OCI-LY1 (cell line): ENCODE data around the gene SERTAD3.

Experiments used
- H2AFZ ChIP-seq: fragments of 200-600 bp; sonication (generic), shearing (Covaris generic); 2 replicates; pipeline ENCODE4 v1.6.0; 2014; ENCODE audit warnings: antibody characterized with exemption, mild to moderate bottlenecking, low read length
- H3F3A ChIP-seq: fragments of 200-600 bp; sonication (generic), shearing (Covaris generic); 2 replicates; pipeline ENCODE4 v1.6.0; 2014; ENCODE audit warnings: mild to moderate bottlenecking, antibody characterized with exemption, low read length, moderate library complexity; ENCODE audit not compliant: insufficient read depth
- H3K27ac ChIP-seq: fragments of 200-600 bp; sonication (generic); 2 replicates; pipeline ENCODE4 v1.5.1; 2014; ENCODE audit warnings: low read length, mixed run types, mild to moderate bottlenecking, low read depth; ENCODE audit not compliant: poor library complexity, severe bottlenecking
- H3K27me3 ChIP-seq: fragments of 200-600 bp; sonication (generic); 2 replicates; pipeline ENCODE4 v1.6.0; 2014; ENCODE audit warnings: antibody characterized with exemption, mild to moderate bottlenecking, low read length, moderate library complexity; ENCODE audit not compliant: insufficient read depth
- H3K36me3 ChIP-seq: fragments of 200-600 bp; sonication (generic); 2 replicates; pipeline ENCODE4 v1.6.1; 2014; ENCODE audit warnings: mild to moderate bottlenecking, antibody characterized with exemption, low read length, moderate library complexity, mixed read lengths; ENCODE audit not compliant: insufficient read depth
- H3K4me1 ChIP-seq: fragments of 200-600 bp; sonication (generic); 2 replicates; pipeline ENCODE4 v1.5.1; 2014; ENCODE audit warnings: mild to moderate bottlenecking, low read length, moderate library complexity; ENCODE audit not compliant: insufficient read depth, severe bottlenecking
- H3K4me2 ChIP-seq: fragments of 200-600 bp; sonication (generic), shearing (Covaris generic); 2 replicates; pipeline ENCODE4 v1.6.1; 2014; ENCODE audit warnings: low read length
- H3K4me3 ChIP-seq: fragments of 200-600 bp; sonication (generic); 2 replicates; pipeline ENCODE4 v1.5.1; 2014; ENCODE audit warnings: low read length, low read depth, mild to moderate bottlenecking, mixed read lengths; ENCODE audit not compliant: poor library complexity, severe bottlenecking
- H3K79me2 ChIP-seq: fragments of 200-600 bp; shearing (Covaris generic); 2 replicates; pipeline ENCODE4 v1.6.1; 2016; ENCODE audit warnings: mixed run types, low read length, mixed read lengths; ENCODE audit not compliant: insufficient read depth
- H3K9ac ChIP-seq: fragments of 200-600 bp; sonication (generic), shearing (Covaris generic); 2 replicates; pipeline ENCODE4 v1.6.1; 2014; ENCODE audit warnings: mild to moderate bottlenecking, low read length, mixed read lengths
- H3K9me2 ChIP-seq: fragments of 200-600 bp; sonication (generic), shearing (Covaris generic); 2 replicates; pipeline ENCODE4 v1.6.1; 2014; ENCODE audit warnings: low read depth, mild to moderate bottlenecking, low read length, mixed read lengths
- H3K9me3 ChIP-seq: fragments of 200-600 bp; shearing (Covaris generic); 2 replicates; pipeline ENCODE4 v1.6.1; 2014; ENCODE audit warnings: low read length, mixed read lengths
- H4K20me1 ChIP-seq: fragments of 200-600 bp; sonication (generic), shearing (Covaris generic); 2 replicates; pipeline ENCODE4 v1.6.0; 2016; ENCODE audit warnings: mild to moderate bottlenecking, low read length; ENCODE audit not compliant: insufficient read depth
- EZH2 ChIP-seq: fragments of 200-600 bp; sonication (generic), shearing (Covaris generic); IDR thresholded peaks from 2 replicates; pipeline ENCODE4 v1.8.0; 2017; ENCODE audit warnings: borderline replicate concordance, mixed run types, mild to moderate bottlenecking, antibody characterized with exemption, low read length, moderate library complexity, mixed read lengths
- TF ChIP-seq, protein P1 (sequence below): fragments of 200-600 bp; sonication (generic), shearing (Covaris generic); IDR thresholded peaks from 2 replicates; pipeline ENCODE4 v1.5.1; 2017; ENCODE audit warnings: mild to moderate bottlenecking, antibody characterized with exemption, low read length, moderate library complexity, mixed read lengths

SERTAD3 gene

DNA sequence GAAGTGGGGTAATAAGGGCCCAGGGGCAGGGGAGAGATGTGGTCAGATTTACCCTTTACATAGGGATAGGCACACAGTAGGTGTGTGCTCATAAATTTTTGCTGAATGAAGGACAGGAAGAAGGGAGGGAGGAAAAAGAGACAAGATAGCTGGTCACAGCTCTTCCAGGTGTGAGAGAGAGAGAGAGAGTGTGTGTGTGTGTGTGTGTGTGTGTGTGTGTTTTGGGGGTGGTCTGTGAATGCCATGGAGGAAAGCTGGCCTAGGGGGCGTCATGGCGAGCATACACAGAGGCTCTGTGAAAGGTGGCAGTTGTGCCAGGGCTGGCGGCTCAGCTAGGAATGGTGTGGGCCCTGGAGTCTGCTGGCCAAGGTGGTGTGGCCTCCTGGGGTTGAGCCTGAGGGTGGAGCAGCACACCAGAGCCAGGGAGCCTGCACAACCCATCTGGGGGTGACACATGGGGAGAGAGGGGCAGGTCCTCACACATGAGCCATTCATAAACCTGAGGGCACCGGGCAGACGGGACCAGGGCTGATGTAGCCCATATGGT, 25.0 kb downstream of the SERTAD3 start:
- Histone ChIP-seq H4K20me1 (no peaks in the 10 kb centered on the region), H2AFZ (no peak overlapping the region), H3K9ac (no peak overlapping the region), H3K27me3 (no peaks in the 10 kb centered on the region), H3K36me3 (peaks cover 9% of the 10 kb centered on the region), H3K79me2 (no peaks in the 10 kb centered on the region), H3K4me2 (no peak overlapping the region), H3K9me2 (no peaks in the 10 kb centered on the region), H3F3A (no peaks in the 10 kb centered on the region), H3K4me1 (peaks cover 24% of the 10 kb centered on the region), H3K4me3 (no peak overlapping the region), H3K9me3 (no peaks in the 10 kb centered on the region), H3K27ac (peak overlapping the region; percentile 20)
- TF ChIP-seq, protein P1, sequence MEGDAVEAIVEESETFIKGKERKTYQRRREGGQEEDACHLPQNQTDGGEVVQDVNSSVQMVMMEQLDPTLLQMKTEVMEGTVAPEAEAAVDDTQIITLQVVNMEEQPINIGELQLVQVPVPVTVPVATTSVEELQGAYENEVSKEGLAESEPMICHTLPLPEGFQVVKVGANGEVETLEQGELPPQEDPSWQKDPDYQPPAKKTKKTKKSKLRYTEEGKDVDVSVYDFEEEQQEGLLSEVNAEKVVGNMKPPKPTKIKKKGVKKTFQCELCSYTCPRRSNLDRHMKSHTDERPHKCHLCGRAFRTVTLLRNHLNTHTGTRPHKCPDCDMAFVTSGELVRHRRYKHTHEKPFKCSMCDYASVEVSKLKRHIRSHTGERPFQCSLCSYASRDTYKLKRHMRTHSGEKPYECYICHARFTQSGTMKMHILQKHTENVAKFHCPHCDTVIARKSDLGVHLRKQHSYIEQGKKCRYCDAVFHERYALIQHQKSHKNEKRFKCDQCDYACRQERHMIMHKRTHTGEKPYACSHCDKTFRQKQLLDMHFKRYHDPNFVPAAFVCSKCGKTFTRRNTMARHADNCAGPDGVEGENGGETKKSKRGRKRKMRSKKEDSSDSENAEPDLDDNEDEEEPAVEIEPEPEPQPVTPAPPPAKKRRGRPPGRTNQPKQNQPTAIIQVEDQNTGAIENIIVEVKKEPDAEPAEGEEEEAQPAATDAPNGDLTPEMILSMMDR = no peak
- TF ChIP-seq EZH2 = no peak

DNA sequence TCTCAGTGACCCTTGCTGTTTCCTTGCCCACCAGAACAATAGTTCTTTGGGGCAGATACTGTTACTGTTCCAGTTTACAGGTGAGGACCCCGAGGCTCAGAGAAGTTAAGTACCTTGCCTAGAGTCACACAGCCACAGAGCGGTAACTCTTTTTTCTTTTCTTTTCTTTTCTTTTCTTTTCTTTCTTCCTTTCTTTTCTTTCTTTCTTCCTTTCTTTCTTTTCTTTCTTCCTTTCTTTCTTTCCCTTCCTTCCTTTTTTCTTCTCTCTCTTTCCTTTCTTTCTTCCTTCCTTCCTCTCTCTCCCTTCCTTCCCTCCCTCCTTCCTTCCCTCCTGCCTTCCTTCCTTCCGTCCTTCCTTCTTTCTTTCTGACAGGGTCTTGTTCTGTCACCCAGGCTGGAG, 26.1 kb downstream of the SERTAD3 start:
- TF ChIP-seq EZH2 = no peak
- TF ChIP-seq, protein P1 = no peak
- H2AFZ ChIP-seq = no peak overlapping the region

DNA sequence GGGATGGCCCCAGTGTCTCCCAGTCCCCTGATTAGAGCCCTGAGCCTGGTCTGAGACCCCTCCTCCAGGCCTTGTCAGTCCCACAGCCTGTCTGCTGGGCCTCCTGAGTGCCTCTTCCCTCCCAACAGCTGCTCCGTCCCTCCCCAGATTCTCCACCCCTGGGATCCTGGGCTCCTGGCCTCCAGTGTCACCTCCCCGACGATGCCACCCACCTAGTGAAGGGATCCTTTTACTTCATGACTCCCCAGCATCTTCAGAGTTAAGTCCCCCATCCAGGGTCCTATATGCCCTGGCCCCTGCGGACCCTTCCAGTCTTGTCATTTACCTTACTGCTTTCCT, 26.5 kb downstream of the SERTAD3 start:
- no peaks in the 10 kb centered on the region for H3F3A ChIP-seq
- H3K4me1 ChIP-seq = peaks cover 39% of the 10 kb centered on the region
- H3K9me2 ChIP-seq = no peaks in the 10 kb centered on the region
- no peaks in the 10 kb centered on the region for H4K20me1 ChIP-seq
- no peak overlapping the region for H3K4me3 ChIP-seq
- H3K27me3 ChIP-seq = no peaks in the 10 kb centered on the region
- H3K79me2 ChIP-seq = no peaks in the 10 kb centered on the region
- H2AFZ ChIP-seq = no peak overlapping the region
- H3K36me3 ChIP-seq = peaks cover 4% of the 10 kb centered on the region; the same call in 1 of the 2 replicates
- H3K4me2 ChIP-seq = no peak overlapping the region
- no peak for TF ChIP-seq EZH2
- TF ChIP-seq, protein P1 = no peak
- H3K9me3 ChIP-seq = no peaks in the 10 kb centered on the region
- H3K27ac ChIP-seq = peak overlapping the region; percentile 74
- no peak overlapping the region for H3K9ac ChIP-seq

More for the DNA sequence above, 26.1 kb downstream of the SERTAD3 start:
- Histone ChIP-seq H3K36me3 (peaks cover 9% of the 10 kb centered on the region), H4K20me1 (no peaks in the 10 kb centered on the region), H3K4me3 (no peak overlapping the region), H3K27me3 (no peaks in the 10 kb centered on the region), H3K27ac (peak overlapping the region; percentile 74), H3K4me1 (peaks cover 35% of the 10 kb centered on the region), H3K9me3 (no peaks in the 10 kb centered on the region), H3F3A (no peaks in the 10 kb centered on the region), H3K79me2 (no peaks in the 10 kb centered on the region), H3K9ac (no peak overlapping the region), H3K4me2 (no peak overlapping the region), H3K9me2 (no peaks in the 10 kb centered on the region)
